Measurements from ENCODE around the gene ANXA4. TPM values are rescaled to one million over a fixed set of nuclear protein-coding genes. Genes with fewer than 3 reads are reported as not detected.

The ANXA4 gene
- total and polyA plus RNA-seq, 2 experiments from 2014 or later: 6.7 to 11.5 TPM

DNA sequence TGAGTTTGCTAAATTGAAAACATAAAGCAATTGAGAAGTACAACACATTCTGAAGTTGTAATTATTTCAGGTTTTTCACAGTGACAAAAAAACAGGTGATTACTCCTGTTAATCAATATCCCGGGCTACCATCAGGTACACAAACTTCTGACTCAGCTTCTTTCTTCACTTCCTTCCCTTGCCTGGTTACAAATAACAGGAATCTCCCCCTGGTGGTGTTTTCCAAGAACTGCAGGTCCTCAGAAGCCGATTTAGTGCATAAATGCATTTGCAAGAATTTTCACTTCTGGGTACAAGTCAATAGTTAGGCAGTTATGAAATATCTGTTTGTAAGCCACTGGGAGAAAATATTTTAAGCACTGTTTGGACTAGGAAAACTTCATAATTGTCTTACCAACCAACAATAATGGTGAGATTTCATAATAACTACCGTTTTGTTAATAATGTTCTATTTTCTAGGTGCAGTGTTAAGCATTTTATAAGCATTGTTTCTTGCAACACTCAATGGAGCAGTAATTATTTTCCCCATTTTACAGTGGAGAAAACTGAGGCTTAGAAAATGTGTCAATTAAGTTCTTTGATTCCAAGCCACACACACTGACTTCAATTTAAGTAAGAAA is 75.1 kb downstream of the ANXA4 start:
- Mint-ChIP-seq H3K36me3 (ENCODE audit: low read depth) (peaks cover 3% of the 10 kb centered on the region; the same call in 2 of the 3 replicates), H3K4me1 (peaks cover 18% of the 10 kb centered on the region), H3K27ac (peak overlapping the region; percentile 53; the same call in 1 of the 2 replicates), H3K4me3 (no peak overlapping the region), H3K9me3 (no peaks in the 10 kb centered on the region; the same call in 2 of the 3 replicates), H3K27me3 (ENCODE audit: insufficient read depth, low read depth, poor library complexity) (peaks cover 2% of the 10 kb centered on the region)
- Histone ChIP-seq H3K4me1 (ENCODE audit: insufficient read depth) (peaks cover 12% of the 10 kb centered on the region; the same call in 1 of the 2 replicates), H3K4me3 (no peak overlapping the region), H2AFZ (no peak overlapping the region), H3K27me3 (ENCODE audit: insufficient read depth) (no peaks in the 10 kb centered on the region), H3K36me3 (ENCODE audit: insufficient read depth) (no peaks in the 10 kb centered on the region), H3K27ac (ENCODE audit: low read depth) (no peak overlapping the region), H3K79me2 (replicated peaks; ENCODE audit: insufficient read depth) (no peaks in the 10 kb centered on the region), H3F3A (replicated peaks; ENCODE audit: low read depth) (no peaks in the 10 kb centered on the region), H3K9me2 (ENCODE audit: insufficient read depth) (no peaks in the 10 kb centered on the region), H4K20me1 (replicated peaks; ENCODE audit: insufficient read depth) (no peaks in the 10 kb centered on the region), H3K4me2 (no peak overlapping the region)
- DNase-seq (ENCODE audit: low spot score) (peak; percentile 96), ATAC-seq (peak; percentile 77)
- TF ChIP-seq CTCF (conservative IDR thresholded peaks at IDR 0.05; ENCODE audit: low read depth in 2 of 2): peak; percentile 84 to 96
- TF ChIP-seq JUNB (IDR thresholded peaks at IDR 0.05; ENCODE audit: unreplicated experiment): no peak

GRCh38 chr2:69817729-69818501 is 76.0 kb downstream of the ANXA4 start:
- no peak overlapping the region for H3K4me2 ChIP-seq
- peaks cover 12% of the 10 kb centered on the region; the same call in 1 of the 2 replicates for H3K4me1 ChIP-seq (ENCODE audit: insufficient read depth)
- Mint-ChIP-seq H3K4me3 (no peak overlapping the region), H3K27me3 (ENCODE audit: insufficient read depth, low read depth, poor library complexity) (peaks cover 2% of the 10 kb centered on the region), H3K36me3 (ENCODE audit: low read depth) (peaks cover 3% of the 10 kb centered on the region; the same call in 2 of the 3 replicates), H3K9me3 (no peaks in the 10 kb centered on the region; the same call in 2 of the 3 replicates), H3K27ac (0 out of 2 replicates have a peak overlapping the region, but pooled peaks have one; percentile 3), H3K4me1 (peaks cover 18% of the 10 kb centered on the region)
- ATAC-seq (no peak), DNase-seq (ENCODE audit: low spot score) (no peak)
- H3K4me3 ChIP-seq: no peak overlapping the region
- no peaks in the 10 kb centered on the region for H3F3A ChIP-seq (replicated peaks; ENCODE audit: low read depth)
- TF ChIP-seq NANOG (IDR thresholded peaks at IDR 0.05; ENCODE audit: borderline replicate concordance): no peak
- no peak for TF ChIP-seq ZNF462 (CRISPR knock-in tag; IDR thresholded peaks at IDR 0.05)
- TF ChIP-seq EZH2phosphoT487 (IDR thresholded peaks at IDR 0.05; ENCODE audit: unreplicated experiment): no peak
- TF ChIP-seq ETS1 (IDR thresholded peaks at IDR 0.05): no peak
- no peak for TF ChIP-seq CREB1 (CRISPR knock-in tag; IDR thresholded peaks at IDR 0.05; ENCODE audit: low read depth)
- no peak overlapping the region for H2AFZ ChIP-seq
- H3K27ac ChIP-seq (ENCODE audit: low read depth): no peak overlapping the region
- no peaks in the 10 kb centered on the region for H3K9me2 ChIP-seq (ENCODE audit: insufficient read depth)
- H4K20me1 ChIP-seq (replicated peaks; ENCODE audit: insufficient read depth): no peaks in the 10 kb centered on the region
- H3K79me2 ChIP-seq (replicated peaks; ENCODE audit: insufficient read depth): no peaks in the 10 kb centered on the region
- H3K27me3 ChIP-seq (ENCODE audit: insufficient read depth): no peaks in the 10 kb centered on the region
- H3K36me3 ChIP-seq (ENCODE audit: insufficient read depth): no peaks in the 10 kb centered on the region
